Activated naive CD4-positive, alpha-beta T cell treated with anti-CD3 and anti-CD28 coated beads, Interleukin-2, amount 10 ng/mL, durations not matched to agents 7 days and 5 days (primary cell): ENCODE data around the gene CFAP44.
"Not testable (repeated sequence)": the region's sequence is repeated elsewhere in the genome, so short reads cannot be mapped to it uniquely, and the experiment has no call there.

Experiments
- CTCF ChIA-PET: fragments of 350-600 bp; sonication (Branson Sonifier 250); formaldehyde crosslinking; loops from one replicate; lab custom pipeline; 2021; ENCODE audit warnings: antibody characterized with exemption; lab: Charles Lee
- DNase-seq: peaks from one replicate; pipeline ENCODE4 v3.0.0-alpha.2; 2020
- H3K27ac Mint-ChIP-seq: one replicate; pipeline ENCODE4 v1.8.0; 2021; ENCODE audit warnings: mild to moderate bottlenecking, moderate library complexity, mixed read lengths
- H3K27me3 Mint-ChIP-seq: one replicate; pipeline ENCODE4 v1.8.0; 2021; ENCODE audit warnings: mild to moderate bottlenecking, mixed read lengths
- H3K36me3 Mint-ChIP-seq: one replicate; pipeline ENCODE4 v1.8.0; 2021; ENCODE audit warnings: mixed read lengths
- H3K4me1 Mint-ChIP-seq: one replicate; pipeline ENCODE4 v1.8.0; 2021; ENCODE audit warnings: mixed read lengths
- H3K4me3 Mint-ChIP-seq: one replicate; pipeline ENCODE4 v1.8.0; 2021; ENCODE audit warnings: mild to moderate bottlenecking, moderate library complexity, mixed read lengths
- H3K9me3 Mint-ChIP-seq: one replicate; pipeline ENCODE4 v1.8.0; 2021; ENCODE audit warnings: mixed read lengths

Gene CFAP44, protein sequence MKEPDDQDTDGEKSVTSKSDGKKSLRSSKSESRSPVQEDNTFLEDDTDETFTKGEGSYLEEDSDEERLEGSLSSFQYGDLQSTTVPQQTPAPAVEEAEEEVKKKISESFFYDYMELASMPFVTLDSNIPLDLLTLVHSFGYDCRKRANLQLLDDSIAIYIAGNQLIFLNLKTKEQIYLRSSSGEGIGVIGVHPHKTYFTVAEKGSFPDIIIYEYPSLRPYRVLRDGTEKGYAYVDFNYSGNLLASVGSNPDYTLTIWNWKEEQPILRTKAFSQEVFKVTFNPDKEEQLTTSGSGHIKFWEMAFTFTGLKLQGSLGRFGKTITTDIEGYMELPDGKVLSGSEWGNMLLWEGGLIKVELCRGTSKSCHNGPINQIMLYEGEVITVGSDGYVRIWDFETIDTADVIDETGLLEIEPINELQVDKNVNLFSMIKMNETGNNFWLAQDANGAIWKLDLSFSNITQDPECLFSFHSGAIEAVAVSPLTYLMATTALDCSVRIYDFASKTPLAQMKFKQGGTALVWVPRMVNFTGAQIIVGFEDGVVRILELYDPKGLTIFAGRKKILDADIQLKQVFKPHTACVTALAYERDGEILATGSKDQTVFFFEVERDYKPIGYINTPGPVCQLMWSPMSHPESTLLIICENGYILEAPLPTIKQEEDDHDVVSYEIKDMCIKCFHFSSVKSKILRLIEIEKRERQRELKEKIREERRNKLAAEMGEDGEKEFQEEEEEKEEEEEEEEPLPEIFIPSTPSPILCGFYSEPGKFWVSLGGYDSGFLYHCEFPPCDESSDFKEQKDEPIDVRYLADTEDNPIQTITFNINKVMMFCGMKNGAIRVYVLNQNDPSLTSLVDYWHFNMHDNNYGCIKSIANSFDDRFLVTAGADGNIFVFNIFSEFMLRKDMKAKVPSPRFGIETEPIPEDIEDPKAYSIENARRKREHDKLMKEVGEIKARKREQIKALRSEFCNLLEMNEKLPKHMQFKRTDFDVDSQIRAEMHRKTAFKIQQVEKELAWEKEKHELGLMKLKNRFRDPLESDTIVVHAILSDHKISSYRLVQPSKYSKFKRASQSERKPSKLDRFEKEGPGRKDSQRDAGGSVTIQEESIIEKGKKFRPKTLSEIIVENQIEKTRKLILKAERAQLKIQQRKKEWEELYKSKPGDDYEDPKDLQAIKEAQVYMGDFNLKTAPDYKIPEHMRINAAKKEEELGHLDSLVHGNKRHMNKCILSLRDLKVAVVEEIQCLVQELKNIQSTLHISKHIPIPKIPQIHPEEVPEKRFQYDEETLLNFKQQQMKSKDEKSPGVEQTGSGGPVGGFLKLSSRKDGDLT (N-terminal part only)

DNA sequence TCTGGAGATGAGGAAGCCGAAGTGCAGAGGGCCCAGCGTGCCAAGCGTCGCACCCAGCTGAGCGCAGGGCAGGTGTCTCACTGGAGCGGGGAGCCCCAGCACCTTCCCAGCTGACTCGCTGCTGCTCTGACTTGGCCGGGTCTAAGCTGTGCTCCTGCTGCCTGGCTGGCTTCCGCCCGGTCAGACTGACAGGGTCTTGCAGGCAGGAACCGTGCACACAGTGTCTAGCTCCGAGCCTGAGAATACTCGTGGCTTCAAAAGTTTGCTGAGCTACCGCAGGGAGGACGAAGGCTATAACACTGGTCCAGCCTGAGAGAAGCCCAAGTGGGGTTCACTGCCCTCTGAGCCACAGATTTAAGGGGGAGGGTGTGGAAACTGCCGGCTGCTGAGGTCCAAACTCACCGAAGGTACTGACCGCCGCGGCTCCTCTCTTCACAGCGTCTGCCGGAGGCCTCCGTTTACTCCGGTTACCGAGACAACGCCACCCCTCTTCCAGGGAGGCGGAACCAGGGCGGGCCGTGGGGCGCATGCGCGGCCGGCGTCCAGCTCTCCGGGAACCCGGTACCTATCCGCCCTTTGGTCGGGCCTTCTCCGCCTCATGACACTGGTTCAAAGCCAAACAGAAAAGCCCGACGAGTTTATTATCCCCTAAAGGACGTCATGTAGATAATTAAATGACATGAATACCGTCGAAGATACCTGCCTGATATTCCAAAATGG lies at the start of gene CFAP44:
TSS of gene CFAP44 (minus strand) at position 443 of the 720 bp plus-strand sequence. CDS start 7,829 bp downstream, outside the sequence.
- H3K4me3 Mint-ChIP-seq = no peak within 1 kb of the TSS
- no peak within 1 kb of the TSS for H3K27ac Mint-ChIP-seq
- peaks cover 2% of the 10 kb centered on the region for H3K4me1 Mint-ChIP-seq
- DNase-seq = peak; percentile 59
- CTCF ChIA-PET = no interaction called here
- H3K36me3 Mint-ChIP-seq = peaks cover 15% of the 10 kb centered on the region
- no peaks in the 10 kb centered on the region for H3K27me3 Mint-ChIP-seq
- H3K9me3 Mint-ChIP-seq = no peaks in the 10 kb centered on the region

DNA sequence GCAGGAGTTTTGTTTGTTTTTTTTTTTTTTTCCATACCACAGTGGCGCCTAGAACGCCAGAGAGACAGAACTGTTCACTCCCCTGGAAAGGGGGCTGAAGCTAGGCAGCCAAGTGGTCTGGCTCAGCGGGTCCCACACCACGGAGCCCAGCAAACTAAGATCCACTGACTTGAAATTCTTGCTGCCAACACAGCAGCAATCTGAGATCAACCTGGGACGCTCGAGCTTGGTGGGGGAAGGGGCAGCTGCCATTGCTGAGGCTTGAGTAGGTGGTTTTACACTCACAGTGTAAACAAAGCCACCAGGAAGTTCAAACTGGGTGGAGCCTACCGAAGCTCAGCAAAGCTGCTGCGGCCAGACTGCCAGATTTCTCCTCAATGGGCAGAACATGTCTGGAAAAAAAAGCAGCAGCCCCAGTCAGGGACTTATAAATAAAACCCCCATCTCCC lies 43.9 kb upstream of the CFAP44 start:
- Mint-ChIP-seq H3K4me3 (no peak overlapping the region), H3K27ac (peak overlapping the region; percentile 42), H3K9me3 (peaks cover 8% of the 10 kb centered on the region), H3K4me1 (peaks cover 11% of the 10 kb centered on the region), H3K27me3 (no peaks in the 10 kb centered on the region), H3K36me3 (peaks cover 18% of the 10 kb centered on the region)
- DNase-seq = peak; percentile 47
- CTCF ChIA-PET = no interaction called here

DNA sequence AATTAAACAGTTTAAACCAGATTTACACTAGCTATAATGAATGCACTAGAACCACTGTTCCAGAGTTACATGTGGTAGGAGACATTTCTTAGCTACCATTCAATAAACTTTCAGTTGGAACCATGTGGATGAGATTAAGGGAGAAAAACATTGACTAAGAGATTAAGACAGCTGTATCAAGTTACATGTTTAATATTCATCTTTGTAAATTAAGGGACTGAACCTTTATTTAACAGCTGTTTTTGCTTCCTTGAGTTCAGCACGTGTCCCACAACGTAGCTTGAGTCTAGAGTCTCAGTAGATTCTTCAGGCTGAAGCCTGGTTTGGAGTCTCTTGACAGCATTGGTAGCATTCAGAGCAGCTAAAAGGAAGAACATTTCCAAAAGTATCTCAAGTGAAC lies 27.2 kb upstream of the CFAP44 start:
- no peak overlapping the region for H3K4me3 Mint-ChIP-seq
- H3K9me3 Mint-ChIP-seq = peaks cover 2% of the 10 kb centered on the region
- H3K36me3 Mint-ChIP-seq = peaks cover 31% of the 10 kb centered on the region
- CTCF ChIA-PET = interaction anchor here (1.4 kb wide), 1 partner anchor 25 kb away, joined by 3 read pairs; no protein-coding TSS in a partner anchor
- DNase-seq = no peak
- H3K4me1 Mint-ChIP-seq = no peaks in the 10 kb centered on the region
- H3K27me3 Mint-ChIP-seq = no peaks in the 10 kb centered on the region
- H3K27ac Mint-ChIP-seq = no peak overlapping the region

DNA sequence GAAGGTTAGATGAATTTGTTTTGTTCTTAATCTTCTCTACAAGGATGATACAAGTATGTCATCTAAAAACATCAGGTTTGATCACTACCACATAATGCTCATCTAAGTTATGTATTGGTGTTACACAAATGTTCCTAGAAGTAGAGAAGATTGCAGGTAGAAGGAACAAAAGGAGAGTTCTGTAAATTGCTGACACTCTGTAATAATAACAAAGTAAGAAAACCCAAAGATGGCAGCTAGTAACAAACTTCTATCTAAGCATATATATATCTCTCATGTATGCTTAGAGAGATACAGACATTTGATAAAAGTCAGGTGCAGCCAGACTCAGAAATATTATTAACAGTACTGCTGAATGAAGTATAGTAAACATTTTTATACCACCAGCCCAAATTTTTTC lies 20.2 kb upstream of the CFAP44 start:
- peaks cover 3% of the 10 kb centered on the region for H3K9me3 Mint-ChIP-seq
- DNase-seq = no peak
- no peaks in the 10 kb centered on the region for H3K27me3 Mint-ChIP-seq
- H3K27ac Mint-ChIP-seq = no peak overlapping the region
- CTCF ChIA-PET = no interaction called here
- H3K36me3 Mint-ChIP-seq = peaks cover 54% of the 10 kb centered on the region
- H3K4me3 Mint-ChIP-seq = no peak overlapping the region
- H3K4me1 Mint-ChIP-seq = no peaks in the 10 kb centered on the region

DNA sequence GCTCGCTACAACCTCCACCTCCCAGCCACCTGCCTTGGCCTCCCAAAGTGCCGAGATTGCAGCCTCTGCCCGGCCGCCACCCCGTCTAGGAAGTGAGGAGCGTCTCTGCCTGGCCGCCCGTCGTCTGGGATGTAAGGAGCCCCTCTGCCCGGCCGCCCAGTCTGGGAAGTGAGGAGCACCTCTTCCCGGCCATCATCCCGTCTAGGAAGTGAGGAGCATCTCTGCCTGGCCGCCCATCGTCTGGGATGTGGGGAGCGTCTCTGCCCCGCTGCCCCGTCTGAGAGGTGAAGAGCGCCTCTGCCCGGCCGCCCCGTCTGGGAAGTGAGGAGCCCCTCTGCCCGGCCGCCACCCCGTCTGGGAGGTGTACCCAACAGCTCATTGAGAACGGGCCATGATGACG lies 17.3 kb upstream of the CFAP44 start:
- H3K36me3 Mint-ChIP-seq = peaks cover 53% of the 10 kb centered on the region
- H3K9me3 Mint-ChIP-seq, DNase-seq, CTCF ChIA-PET, H3K27ac Mint-ChIP-seq, H3K27me3 Mint-ChIP-seq, H3K4me3 Mint-ChIP-seq, H3K4me1 Mint-ChIP-seq: not testable (repeated sequence)

DNA sequence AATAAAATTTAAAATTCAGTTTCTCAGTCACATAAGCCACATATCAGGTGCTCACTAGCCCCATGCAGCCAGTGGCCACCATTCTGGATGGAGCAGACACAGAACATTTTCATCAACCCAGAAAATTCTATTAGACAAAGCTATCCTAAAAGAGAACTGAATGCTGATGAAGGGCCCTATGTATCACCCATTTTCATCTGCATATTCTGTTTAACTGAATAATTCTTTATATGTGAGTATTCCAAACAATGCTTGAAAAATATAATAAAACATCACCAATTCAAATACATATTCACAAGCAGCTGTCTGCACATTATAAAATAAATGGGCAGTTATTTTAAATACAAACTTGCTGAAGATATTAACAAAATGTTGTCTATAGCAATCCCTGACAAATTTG lies 14.2 kb upstream of the CFAP44 start:
- peaks cover 2% of the 10 kb centered on the region for H3K4me1 Mint-ChIP-seq
- H3K27me3 Mint-ChIP-seq = no peaks in the 10 kb centered on the region
- DNase-seq = no peak
- H3K36me3 Mint-ChIP-seq = peaks cover 40% of the 10 kb centered on the region
- CTCF ChIA-PET = no interaction called here
- no peak overlapping the region for H3K4me3 Mint-ChIP-seq
- no peak overlapping the region for H3K27ac Mint-ChIP-seq
- H3K9me3 Mint-ChIP-seq = no peaks in the 10 kb centered on the region

DNA sequence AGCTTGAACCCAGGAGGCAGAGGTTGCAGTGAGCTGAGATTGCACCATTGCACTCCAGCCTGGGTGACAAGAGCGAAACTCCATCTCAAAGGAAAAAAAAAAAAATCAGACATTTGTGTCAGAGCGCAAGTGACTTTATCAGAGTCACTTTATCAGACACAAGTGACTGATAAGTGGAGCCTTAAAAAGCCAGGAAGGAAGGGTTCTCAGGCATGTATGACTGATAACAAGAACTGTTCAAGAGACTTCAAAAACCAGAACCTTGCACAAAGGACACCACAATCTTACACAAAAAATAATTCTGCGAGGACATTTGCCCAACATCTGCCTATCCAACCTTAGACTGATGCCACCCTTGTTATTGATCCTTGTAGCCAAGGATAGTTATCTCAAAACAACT lies 13.3 kb upstream of the CFAP44 start:
- CTCF ChIA-PET = no interaction called here
- H3K4me3 Mint-ChIP-seq = no peak overlapping the region
- DNase-seq = no peak
- no peaks in the 10 kb centered on the region for H3K27me3 Mint-ChIP-seq
- H3K27ac Mint-ChIP-seq = no peak overlapping the region
- H3K4me1 Mint-ChIP-seq = peaks cover 2% of the 10 kb centered on the region
- H3K9me3 Mint-ChIP-seq = no peaks in the 10 kb centered on the region
- peaks cover 31% of the 10 kb centered on the region for H3K36me3 Mint-ChIP-seq

DNA sequence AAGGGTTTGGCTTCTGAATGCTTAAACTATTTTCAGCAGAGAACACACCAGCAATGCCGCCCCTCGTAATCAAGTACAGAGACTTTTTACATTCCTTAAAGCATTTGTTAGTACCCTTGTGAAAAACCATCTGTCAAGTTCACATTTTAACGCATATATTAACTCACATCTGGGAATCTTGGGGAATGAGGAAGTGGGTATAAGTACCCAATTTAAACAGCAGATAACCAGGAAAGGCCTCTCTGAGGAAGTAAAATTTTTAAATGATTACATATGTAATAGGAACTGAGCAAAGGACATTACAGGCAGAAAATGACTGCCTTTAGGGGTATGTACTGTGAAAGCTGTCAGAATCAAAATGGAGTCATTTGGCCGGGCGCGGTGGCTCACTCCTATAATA lies 12.8 kb upstream of the CFAP44 start:
- no peak overlapping the region for H3K4me3 Mint-ChIP-seq
- CTCF ChIA-PET = no interaction called here
- no peak for DNase-seq
- H3K4me1 Mint-ChIP-seq = peaks cover 2% of the 10 kb centered on the region
- H3K27ac Mint-ChIP-seq = no peak overlapping the region
- H3K36me3 Mint-ChIP-seq = peaks cover 26% of the 10 kb centered on the region
- no peaks in the 10 kb centered on the region for H3K27me3 Mint-ChIP-seq
- no peaks in the 10 kb centered on the region for H3K9me3 Mint-ChIP-seq

DNA sequence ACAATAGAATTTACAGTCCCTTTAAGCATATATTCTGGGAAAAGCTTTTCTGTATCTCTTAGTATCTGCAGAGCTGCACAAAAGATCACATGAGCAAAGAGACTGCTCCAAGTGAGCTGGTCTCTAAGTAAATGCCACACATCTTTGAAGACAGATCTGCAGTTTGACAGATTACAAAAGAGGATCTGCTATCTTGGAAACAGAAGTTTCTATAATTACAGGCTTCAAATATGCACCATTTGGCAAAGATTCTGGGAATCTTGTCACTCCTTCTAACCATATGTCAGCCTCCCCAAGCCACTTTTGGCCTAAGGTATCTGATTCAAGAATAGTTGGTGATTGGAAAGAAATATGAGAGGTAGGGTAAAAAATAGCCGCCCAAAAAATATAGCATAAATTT lies 9.6 kb upstream of the CFAP44 start:
- H3K36me3 Mint-ChIP-seq = peaks cover 22% of the 10 kb centered on the region
- H3K9me3 Mint-ChIP-seq = no peaks in the 10 kb centered on the region
- no peak overlapping the region for H3K27ac Mint-ChIP-seq
- no peak for DNase-seq
- CTCF ChIA-PET = no interaction called here
- H3K4me3 Mint-ChIP-seq = no peak overlapping the region
- H3K4me1 Mint-ChIP-seq = peaks cover 2% of the 10 kb centered on the region
- no peaks in the 10 kb centered on the region for H3K27me3 Mint-ChIP-seq

DNA sequence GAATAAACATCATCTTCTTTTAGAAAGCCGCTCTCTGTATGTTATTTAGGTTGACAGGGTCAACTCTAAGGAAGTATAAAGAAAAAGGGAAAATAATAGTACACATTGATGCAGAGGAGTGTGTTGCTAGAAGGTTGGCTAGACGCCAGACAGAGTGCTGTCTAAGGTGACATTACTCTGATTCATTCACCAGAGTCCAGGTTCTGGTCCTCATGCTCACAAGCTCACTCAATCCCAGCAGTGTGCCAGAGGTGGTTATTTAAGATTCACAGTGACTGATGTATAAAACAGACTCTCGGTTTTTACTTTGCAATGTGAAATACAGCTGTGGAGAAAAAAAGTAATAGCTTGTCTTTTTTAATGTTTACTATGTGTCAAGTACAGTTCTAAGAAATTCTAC lies 1.7 kb downstream of the CFAP44 start:
- H3K4me1 Mint-ChIP-seq = peaks cover 2% of the 10 kb centered on the region
- H3K27me3 Mint-ChIP-seq = no peaks in the 10 kb centered on the region
- CTCF ChIA-PET = no interaction called here
- H3K4me3 Mint-ChIP-seq = no peak overlapping the region
- no peak for DNase-seq
- peaks cover 9% of the 10 kb centered on the region for H3K36me3 Mint-ChIP-seq
- no peaks in the 10 kb centered on the region for H3K9me3 Mint-ChIP-seq
- H3K27ac Mint-ChIP-seq = peak overlapping the region; percentile 49

DNA sequence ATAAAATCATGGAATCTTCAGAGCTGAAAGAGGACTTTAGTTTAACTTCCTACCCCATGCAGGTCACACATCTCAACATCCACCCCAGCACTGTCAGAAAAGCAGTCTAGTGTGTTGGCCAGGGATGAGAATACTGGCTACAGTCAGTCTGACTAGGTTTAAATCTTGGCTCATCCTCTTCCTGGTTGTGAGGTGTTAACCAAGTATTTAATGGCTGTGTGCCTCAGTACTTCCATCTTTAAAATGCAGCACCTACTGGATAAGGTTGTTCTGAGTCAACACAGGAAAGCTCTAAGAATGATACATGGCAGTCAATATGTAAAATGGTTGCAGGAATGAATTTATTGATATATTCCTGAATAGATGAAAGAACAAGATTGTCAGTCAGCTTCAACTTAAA lies 3.1 kb downstream of the CFAP44 start:
- no peaks in the 10 kb centered on the region for H3K9me3 Mint-ChIP-seq
- no peak for DNase-seq
- no peak overlapping the region for H3K27ac Mint-ChIP-seq
- no peaks in the 10 kb centered on the region for H3K27me3 Mint-ChIP-seq
- CTCF ChIA-PET = no interaction called here
- H3K4me3 Mint-ChIP-seq = no peak overlapping the region
- H3K4me1 Mint-ChIP-seq = peaks cover 2% of the 10 kb centered on the region
- peaks cover 7% of the 10 kb centered on the region for H3K36me3 Mint-ChIP-seq

DNA sequence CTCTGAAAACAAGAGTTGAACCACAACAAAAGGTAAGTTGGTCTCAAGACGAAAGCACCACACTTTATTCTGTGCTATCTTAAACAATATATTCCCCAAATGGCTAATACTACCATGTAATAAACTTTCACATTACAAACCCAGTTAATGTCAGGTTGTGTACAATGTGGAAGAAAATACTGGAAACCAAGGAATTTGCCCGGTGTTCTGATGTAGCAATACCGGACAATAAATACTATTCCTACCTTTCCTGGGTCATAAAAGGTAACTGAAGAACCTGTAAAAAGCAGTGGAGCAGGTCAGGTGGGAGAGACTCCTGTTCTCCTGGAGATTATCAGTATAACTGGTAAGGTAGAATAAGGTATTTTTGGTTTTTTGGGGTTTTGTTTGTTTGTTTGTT lies 3.9 kb downstream of the CFAP44 start:
- no peaks in the 10 kb centered on the region for H3K27me3 Mint-ChIP-seq
- no peaks in the 10 kb centered on the region for H3K9me3 Mint-ChIP-seq
- H3K36me3 Mint-ChIP-seq = peaks cover 14% of the 10 kb centered on the region
- CTCF ChIA-PET = no interaction called here
- H3K27ac Mint-ChIP-seq = no peak overlapping the region
- H3K4me3 Mint-ChIP-seq = no peak overlapping the region
- DNase-seq = no peak
- peaks cover 2% of the 10 kb centered on the region for H3K4me1 Mint-ChIP-seq

DNA sequence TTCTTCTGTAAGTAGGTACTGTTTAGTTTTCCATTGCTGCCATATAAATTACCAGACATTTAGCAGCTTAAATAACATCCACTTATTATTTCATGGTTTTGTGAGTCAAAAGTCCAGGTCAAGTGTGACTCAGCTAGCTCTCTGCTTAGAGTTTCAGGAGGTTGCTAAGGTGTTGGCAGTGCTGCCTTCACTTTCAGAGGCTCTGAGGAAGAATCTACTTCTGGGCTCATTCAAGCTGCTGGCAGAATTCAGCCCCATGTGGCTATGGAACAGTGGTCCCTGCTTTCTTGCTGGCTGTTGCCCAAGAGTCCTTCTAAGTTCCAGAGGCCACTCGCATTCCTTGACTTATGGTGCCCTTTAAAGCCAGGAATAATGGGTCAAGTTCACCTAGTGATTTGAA lies 4.5 kb downstream of the CFAP44 start:
- H3K4me3 Mint-ChIP-seq = no peak overlapping the region
- H3K27me3 Mint-ChIP-seq = no peaks in the 10 kb centered on the region
- CTCF ChIA-PET = no interaction called here
- no peak for DNase-seq
- H3K27ac Mint-ChIP-seq = no peak overlapping the region
- peaks cover under 1% of the 10 kb centered on the region for H3K4me1 Mint-ChIP-seq
- H3K36me3 Mint-ChIP-seq = peaks cover 14% of the 10 kb centered on the region
- no peaks in the 10 kb centered on the region for H3K9me3 Mint-ChIP-seq
